ENCODE data around the gene FAM234B.

Gene FAM234B

GRCh38 chr12:13093191-13093847 is 49.1 kb downstream of the FAM234B start:
- DNase-seq (ENCODE audit: low read depth) = no peak

DNA sequence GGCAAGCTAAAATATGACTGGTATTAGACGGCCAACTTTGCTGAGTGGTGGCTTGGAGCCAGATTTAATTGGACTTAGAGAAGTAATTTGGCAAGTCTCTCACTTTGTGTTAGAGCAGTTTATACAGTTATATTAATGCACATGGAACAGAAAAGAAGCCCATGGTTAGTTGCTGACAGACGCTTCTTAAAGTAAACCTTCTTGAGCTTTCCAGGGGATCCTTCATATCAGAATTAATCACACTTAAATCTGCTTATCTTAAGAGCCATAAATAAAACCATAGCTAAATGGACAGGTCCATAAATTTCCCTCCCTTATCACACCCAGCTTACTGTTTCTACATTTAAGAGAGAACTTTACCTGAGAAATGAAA is 49.7 kb downstream of the FAM234B start:
- DNase-seq (ENCODE audit: low read depth) = no peak

- DNase-seq (ENCODE audit: low read depth) = no peak
Observed at GRCh38 chr12:13094367-13094766, 50.2 kb downstream of the FAM234B start.

DNA sequence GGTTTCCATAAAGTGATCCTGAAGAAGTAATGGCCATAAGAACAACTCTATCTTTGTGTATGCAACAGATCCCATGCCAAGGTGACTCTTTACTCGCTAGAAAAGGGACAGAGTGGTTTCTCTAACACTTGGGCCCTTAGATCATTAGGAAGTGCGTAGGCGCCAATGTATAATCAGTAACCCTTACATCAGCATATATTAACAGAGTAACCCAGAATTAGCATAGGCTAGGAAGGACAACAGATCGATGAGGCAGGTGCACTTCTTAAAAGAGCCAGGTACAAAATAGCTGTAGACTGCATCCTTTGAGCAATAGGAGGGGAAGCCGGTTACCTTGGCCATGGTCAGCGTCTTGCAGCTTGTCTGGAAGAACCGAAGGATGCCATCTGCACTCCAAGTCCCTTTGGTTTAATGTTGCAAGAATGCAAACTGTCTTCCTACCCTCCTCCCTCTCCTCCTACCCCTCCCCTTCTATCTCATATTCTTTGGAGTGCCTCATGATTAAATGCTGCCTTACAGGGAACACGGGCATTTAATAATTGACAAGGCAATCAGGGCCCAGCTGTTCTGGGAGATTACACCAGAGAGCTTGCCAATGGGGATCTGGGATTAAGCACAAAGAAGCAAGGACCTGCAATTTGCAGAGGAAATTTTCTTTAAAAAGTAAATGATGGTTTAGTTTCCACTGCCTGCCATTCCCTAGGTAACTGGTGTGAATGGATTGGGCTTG is 51.2 kb downstream of the FAM234B start:
- DNase-seq (ENCODE audit: low read depth) = no peak

DNA sequence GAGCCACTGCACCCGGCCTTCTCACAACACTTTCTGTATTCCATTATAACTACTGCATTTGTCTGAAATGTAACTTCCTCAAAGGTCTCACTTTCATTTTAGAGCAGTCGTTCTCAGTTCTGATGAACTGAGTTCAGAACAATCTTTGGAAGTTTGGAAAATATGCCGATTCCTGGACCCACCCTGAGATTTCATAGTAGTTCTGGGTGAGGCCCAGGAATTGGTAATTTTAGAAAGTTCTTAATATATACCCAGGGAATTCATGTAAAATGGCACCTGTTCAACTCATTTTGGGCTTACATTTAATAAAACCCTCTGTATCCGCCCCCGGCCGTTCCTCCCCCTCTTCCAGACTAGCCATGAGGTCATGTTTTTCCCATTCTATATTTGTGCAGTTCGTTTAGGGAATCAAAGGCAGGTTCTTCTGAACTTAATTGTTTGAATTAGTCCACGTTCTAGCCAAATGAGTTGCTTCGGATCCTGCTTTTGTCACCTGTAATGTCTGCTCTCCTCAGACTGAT is 53.4 kb downstream of the FAM234B start:
- no peak for DNase-seq (ENCODE audit: low read depth)

DNA sequence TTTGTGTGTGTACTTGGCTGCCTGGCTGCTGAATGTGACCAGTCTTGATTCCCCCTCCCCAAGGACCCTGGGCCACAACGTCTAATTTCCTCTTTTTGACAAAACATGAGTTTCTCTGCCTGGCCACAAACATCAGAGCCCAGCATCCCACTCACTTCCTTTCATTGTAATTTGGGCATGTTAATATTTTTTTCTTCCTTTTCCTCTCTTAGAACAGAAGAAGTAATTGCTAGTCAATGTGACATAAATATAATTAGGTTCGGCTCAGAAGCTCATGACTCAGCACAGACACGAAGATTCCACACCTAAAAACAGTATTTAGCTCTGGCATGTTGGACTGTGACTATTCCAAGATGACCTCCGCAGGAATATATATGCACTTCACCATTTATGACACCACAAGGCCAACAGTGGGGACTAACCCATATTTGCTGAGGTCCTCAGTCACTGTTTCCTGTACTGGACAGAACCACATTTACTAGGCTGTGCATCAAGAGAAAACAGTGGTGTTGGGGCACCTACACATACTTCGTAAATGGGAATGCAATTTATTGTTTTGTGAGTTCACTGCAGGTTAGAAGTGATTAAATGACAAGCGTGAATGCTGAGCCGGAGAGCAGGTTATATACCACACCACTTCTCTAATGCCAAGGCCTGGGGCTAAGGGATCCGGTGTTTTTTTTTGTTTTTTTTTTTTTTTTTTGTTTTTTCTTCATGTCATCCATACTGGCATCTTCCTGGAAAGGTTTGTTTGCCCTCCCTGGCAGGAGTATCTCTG is 55.1 kb downstream of the FAM234B start:
- no peak for DNase-seq (ENCODE audit: low read depth)

DNA sequence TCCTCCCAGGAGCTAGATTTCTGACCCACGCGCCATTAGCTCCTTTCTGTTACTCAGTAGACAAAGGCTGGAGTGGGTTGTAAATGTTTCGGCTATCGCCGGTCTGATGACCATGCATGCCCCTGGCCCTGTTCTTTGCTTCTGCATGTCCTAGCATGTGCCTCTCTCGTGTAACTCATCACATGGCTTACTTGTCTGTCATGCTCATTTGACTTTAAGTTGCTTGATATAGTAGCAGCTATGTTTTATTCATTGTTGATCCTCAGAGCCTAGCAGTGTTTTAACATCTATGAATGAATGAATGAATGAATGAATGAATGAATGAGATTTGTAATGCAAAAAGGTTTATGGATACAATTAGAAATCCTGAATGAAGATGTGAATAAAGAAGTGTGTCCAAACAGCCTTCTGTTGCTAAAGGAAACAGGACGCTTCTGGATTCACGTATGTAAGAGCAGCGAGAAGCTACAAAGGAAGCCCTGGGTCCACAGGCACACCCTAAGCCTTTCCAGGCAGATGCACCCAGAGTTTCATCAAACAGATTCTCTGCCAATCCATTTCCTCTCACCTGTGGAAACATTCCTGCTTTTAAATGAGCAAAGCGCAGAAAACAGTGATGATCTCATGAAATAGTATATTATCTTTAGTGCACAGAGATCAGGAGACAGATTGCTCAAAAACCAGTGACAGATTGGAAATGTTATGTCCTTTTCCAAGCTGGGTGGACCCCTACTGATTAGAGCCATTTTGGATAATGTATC is 55.8 kb downstream of the FAM234B start:
- no peak for DNase-seq (ENCODE audit: low read depth)

DNA sequence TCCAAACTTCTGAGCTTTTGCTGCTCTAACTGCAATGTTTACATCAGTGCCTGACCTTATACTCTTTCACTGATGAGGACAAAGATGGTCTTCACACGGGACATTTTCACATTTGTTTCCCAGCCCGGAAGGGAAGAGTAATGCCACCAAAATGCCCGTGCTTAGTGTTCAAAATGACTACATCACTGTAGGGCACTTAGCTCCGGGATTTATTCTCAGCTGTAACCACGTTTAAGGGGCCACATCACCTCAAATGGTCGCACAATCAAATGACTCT is 56.4 kb downstream of the FAM234B start:
- no peak for DNase-seq (ENCODE audit: low read depth)

DNA sequence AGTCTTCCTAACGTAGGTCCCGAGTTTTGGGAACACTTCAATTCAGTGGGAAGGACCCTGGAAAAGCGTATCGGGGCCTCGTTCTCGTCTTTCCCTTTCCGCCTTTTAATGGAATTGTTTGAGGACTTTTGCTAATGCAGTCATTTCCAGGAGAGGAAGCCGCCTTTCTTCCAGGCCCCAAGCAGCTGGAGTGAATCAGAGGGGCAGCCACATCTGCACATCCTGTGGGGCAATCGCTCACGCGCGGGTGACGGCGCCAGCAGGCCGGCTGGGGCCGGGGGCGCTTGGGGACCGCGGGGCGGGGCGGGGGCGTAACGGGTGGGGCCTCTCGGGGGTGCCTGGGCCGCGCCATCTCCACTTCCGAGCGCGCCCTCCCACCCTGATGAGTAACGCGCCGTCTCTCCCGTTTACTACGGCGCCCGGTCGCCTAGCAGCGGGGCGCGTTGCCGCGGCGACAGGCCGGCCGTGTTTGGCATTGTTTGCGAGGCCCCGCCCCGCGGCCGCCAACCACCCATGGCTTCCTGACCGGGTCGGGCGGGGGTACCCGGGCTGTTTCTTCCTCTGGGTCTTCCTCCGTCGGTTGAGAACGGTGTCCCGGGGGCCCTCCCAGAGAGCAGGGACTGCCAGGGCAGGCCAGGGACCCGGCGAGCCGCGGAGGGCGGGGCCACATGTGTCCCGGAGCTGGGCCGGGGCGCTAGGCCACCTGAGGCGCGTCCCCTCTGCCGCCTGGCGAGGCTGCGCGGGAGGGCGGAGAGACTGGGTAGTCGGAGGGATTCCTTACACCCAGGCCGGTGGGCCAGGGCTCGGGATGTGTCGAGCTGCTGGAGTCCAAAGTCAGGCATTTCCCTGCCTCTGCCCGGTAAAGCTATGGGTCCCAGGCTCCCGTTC is 56.9 kb downstream of the FAM234B start:
- peak; percentile 90 for DNase-seq (ENCODE audit: low read depth)

GRCh38 chr12:13101821-13102375 is 57.7 kb downstream of the FAM234B start:
- DNase-seq (ENCODE audit: low read depth) = peak; percentile 3

- no peak for DNase-seq (ENCODE audit: low read depth)
Observed at GRCh38 chr12:13102461-13103195, 58.4 kb downstream of the FAM234B start.

DNA sequence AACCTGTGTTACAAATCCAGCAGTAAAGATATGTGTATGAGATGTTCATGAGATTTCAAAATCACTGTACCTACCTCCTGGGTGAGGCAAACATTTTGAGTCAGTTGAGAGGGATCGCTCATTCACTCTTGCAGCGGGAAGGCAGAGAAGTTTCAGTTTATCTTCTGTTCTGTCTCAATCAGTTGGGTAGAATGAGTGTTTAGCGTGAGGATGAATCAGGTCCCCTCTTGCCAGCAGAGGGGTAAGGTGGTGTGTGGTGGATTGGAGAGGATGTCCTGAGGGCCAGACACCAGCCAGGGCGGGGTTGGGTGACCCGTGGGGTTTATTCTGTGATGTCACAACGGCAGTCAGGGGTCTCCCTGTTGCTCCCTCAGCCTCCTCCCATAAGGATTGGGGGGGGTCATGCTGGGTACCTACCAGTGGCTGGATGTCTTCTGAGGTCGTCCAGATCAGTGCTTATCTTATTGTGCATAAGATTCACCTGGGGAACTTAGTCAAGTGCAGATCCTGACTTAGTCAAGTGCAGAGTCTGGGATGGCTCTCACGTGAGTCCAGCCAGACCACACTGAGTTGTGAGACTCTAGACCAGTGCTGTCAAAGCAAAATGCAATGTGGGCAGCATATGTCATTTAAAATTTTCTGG is 59.3 kb downstream of the FAM234B start, which contains the start of gene GSG1:
TSS of gene GSG1 (minus strand) at position 277 of the 643 bp plus-strand sequence. CDS start at position 122, 155 bp downstream.
- no peak for DNase-seq (ENCODE audit: low read depth)

DNA sequence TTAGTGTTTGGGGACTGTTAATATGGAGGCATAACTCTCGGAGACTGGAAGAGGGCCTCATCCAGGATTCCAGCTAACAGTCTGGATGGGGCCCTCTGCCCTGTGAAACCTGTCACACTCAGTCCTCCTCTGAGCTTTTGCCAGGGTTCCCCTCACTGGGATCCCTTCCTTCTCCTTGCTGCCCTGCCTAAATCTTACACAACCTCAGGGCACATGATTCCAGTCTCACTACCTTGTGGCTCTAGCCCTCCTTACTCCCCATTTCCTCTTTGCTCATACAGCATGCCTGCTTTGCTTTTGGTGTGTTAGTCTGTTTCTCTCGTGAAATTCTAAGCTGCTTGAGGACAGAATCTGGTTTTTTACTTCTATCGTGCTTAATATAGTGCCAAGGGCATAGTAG is 60.2 kb downstream of the FAM234B start:
- no peak for DNase-seq (ENCODE audit: low read depth)

GRCh38 chr12:13105781-13106180 is 61.6 kb downstream of the FAM234B start:
- DNase-seq (ENCODE audit: low read depth) = no peak

DNA sequence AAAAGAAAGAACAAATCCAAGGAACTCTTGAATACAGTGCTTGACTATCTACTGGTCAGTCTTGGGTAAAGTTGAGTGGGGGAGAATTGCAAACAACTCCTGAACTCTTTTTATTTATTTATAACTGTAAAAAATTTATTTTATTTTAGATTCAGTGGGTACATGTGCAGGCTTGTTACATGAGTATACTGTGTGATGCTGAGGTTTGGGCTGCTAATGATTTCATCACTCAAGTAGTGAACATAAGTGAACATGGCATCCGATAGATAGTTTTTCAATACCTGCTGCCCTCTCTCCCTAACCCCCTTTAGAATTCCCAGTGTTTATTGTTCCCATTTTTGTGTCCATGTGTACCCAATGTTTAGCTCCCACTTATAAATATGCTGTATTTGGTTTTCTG is 62.5 kb downstream of the FAM234B start:
- DNase-seq (ENCODE audit: low read depth) = no peak

DNA sequence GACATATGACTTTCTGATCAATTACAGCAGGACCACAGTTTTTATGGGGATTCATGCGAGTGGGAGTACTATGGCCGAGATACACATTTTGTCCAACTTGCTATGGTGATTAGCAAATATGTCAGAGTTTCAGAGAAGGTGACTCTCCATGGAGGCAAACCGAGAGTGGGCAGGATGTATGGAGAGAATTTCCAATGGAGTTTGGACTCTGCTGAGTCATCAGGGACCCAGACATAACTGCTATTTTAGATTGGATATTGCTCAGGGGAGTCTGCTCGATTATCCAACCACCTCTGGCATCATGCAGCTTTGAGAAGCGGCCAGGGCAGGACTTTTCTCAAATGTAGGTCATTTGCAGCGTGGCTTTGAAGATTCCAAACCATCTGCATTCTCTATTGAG is 68.8 kb downstream of the FAM234B start:
- no peak for DNase-seq (ENCODE audit: low read depth)

DNA sequence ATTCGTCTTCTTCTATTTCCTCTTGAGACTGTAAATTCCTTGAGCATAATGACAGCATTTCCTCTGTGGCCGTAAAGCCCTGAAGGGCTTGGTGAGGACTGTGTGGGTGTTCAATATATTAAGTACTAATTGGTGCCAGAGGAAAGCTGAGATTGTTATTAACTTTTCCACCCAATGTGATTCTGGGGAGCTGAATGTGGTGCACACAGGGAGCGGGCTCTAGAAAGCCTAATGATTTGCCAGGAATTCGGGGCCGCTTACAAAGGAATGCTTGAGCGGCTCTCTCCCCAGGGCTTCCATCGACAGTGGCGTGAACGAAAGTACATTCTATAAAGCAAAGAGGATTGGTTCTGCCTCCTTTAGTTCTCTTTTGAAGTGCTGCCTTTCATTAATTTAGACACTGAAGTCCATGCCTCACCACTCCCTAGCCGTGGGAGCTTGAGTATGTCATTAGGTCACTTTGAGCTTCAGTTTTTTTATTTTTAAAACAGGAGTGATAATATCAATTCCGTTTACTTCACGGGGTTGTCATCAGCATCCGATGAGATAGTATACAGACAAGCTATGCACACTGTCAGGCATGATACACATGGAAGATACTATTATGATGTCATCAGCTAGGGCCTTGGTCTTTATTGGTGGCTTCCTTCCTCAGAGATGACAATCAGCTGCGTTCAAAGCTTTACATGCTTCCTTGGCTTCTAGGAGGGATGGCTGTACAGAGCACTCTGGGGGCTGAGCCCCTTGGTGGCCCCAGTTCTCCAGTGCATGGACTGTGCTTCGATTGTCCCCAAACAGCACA is 70.3 kb downstream of the FAM234B start:
- no peak for DNase-seq (ENCODE audit: low read depth)

DNA sequence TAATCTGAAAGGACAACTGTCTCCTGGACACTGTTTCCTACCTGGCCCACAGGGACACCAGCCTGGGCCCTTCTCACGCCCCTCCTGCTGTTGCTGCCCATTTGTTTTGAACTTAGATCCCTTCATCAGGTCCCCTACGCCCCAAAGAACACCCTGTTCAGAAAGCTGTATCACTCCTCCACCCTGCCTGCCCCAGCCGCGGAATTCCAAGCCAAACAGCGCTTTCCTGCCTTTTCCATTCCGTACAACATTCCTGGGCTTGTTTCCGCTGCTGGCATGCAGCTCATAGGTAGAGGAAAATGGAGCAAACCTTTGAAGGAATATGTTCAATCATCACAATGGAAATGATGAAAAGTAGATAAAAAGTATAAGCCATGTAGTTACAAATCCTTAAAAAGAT is 72.1 kb downstream of the FAM234B start:
- DNase-seq (ENCODE audit: low read depth) = no peak

- no peak for DNase-seq (ENCODE audit: low read depth)
Observed at GRCh38 chr12:13117029-13117428, 72.8 kb downstream of the FAM234B start.

Measured in activated T-helper 9 cell treated with anti-CD3 and anti-CD28 coated beads, Interleukin-2, amount 50 U/mL, for 16 hours (primary cell).